Suppressor macrophage (primary cell): Measurements from ENCODE around the gene SYNPR.

Experiments
- DNase-seq, 4 experiments: peaks; one replicate each; pipeline ENCODE4 v3.0.0-alpha.2; 2020 to 2022

Gene SYNPR

DNA sequence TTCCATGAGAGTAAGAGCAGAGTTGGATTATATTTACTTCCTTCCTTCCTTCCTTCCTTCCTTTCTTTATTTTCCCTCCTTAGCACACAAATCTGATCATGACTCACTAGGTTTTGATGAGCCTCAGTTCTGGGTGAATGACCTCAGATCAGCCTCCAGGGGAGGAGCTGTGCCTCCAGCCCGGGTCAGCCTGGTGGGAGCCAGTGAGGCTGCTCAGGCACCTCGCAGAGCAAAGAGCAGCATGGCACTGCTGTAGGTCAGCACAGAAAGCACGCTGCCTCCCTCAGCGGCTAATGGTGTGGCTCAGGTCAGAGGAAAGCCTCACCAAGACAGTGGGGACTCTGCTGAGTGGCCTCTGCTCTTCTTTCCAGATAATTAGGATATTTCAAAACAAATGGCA, 108.5 kb downstream of the SYNPR start:
- DNase-seq = no peak

DNA sequence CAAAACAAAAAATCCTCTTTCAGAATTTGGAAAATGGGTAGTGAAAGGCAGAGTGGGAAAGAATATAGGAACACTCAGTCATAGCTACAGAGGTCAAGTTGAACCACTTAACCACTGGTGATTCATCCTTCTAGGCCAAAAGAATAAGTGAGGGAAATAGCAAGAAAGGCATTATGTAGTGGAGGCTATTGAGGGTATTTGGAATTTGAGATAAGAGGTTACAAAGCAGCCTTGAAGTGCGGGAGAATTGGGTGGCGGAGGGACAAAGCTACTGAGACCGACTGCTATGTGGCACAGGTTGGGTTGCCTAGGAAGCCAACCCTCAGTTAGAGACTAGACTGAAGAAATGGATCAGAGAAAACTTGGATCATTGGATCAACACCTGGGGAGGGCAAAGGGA, 109.5 kb downstream of the SYNPR start:
- no peak for DNase-seq

DNA sequence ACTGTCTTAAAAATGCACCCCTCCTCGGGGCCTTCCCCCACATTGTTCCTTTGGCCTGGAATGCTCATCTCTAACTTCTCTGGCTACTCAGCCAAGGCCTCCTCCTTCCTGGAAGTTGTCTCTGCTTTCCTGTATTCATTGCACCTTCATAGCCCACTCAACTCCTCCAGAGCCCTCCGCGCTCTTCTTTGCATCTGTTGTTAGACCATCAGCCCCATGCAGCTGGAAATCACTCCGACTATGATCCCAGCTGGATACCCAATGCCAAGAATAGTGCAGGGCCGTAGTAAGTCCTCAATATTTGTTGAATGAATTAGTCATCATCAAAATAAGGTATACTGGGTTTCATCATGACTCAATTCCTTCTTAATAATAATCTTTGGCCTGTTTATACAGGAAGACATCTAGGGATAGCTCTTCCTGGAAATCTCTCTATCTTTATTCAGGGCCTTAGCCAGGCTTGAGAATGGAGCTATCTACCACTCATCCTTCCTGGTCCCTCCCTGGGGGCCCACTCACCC, 112.7 kb downstream of the SYNPR start:
- DNase-seq = no peak

DNA sequence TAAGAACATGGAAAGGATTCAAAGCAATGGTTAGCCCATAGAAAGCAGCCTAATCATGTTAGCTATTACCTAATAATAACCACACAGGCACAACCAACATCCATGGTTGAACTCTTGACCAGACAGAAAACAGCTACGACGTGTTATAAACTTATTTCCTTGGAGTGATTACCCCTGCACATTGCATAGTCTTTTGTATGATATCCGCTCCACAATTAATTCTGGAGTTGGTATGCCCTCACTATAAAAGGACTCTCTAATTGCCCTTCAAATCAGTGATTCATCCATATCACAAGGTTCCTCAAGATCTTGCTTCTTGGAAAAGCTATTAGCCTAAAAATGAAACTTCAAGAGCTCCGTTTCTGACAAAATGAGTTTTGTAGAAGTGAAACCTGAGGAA, 117.9 kb downstream of the SYNPR start:
- no peak for DNase-seq

DNA sequence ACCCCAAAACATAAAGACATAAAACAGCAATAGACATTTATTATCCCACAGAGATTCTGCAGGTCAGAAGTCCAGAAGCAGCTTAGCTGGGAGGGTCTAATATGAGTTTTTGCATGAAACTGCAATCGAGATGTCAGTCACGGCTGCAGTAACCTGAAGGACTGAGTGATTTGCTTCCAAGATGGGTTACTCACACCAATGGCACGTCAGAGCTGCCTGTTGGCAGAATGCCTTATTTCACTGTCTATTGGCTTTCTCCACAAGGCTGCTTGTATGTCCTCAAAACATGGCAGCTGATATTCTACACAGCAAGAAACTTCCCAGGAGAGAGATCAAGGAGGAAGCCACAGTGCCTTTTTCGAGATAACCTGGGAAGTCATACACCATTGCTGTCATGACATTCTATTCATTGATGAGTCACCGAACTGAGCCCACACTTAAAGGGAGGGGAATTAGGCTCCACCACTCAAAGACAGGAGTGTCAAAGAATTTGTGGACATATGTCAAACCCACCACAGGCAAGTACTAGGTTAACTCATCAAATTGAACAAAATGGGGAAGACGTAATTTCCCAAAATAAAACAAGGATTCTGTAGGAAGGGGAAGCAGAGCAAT, 122.2 kb downstream of the SYNPR start:
- DNase-seq = no peak

DNA sequence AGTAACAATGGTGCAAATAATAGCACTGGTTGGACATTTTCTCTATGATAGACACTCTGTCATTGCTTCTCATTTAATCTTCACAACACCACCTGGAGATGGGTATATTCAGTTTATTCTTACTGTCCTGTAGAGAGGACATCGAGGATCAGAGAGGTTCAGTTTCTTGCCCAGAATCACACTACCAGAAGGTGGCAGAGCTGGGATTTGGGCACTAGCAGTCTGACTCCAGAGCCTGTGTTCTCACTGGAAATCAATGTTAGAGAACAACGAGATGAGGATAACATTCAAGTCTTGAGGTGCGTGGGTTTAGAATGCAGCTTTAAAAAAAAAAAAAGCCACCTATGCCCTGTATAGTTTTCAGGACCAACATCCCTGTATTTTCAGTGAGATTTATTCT, 127.8 kb downstream of the SYNPR start:
- no peak for DNase-seq

DNA sequence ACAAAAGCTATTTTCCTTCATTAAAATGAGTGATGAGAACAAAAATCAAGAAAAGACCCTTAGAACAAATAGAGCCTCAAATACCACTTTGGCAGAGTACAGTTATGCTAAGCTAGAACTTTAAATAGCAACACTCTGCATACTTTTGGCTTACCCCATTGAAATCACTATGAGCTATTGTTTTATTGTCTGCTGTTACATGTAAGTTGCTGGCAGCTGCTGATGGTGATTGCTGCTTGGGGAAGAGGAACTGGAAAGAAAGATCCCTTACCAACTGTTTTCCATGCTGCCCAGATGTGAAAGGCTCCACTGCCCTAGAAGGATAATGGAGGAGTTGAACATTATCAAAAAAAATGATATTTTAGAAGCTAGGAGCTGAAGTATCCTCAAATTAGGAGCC, 135.4 kb downstream of the SYNPR start:
- DNase-seq = no peak

DNA sequence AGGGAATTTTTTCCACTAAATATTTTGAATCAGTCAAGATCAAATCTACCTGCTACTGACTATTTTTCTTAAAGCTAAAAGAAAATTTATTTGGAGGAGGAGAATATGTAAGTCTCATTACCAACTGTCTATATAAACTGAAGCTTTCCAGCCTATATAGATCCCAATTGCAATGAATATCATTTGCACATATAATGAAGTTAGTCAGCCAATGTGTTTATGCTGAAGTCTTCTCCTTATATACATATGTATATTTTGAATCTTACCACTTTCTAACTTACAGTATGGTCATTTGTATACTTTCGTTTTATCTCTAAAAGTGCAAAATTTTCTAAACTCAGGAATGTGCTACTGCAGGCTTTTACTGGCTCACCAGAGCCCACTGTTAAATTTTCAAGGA, 136.5 kb downstream of the SYNPR start:
- no peak for DNase-seq

DNA sequence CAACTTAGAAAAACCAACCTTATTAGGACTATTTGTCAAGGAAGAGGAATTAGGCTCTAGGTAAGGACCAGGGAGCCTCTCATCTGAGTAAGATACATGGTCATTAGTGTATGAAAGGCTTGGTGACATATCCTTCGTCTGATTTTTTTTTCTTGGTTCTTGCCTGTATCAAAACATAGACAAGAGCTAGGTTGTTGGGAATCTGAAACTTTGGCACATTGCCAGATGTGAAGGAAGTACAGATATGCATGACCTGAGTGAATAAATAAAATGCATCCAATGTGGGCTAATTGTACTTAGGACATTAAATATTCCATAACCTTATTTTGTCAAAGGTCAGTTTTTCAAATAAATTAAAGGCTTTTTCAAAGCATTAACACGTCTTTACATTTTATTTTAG, 151.8 kb downstream of the SYNPR start:
- no peak for DNase-seq

DNA sequence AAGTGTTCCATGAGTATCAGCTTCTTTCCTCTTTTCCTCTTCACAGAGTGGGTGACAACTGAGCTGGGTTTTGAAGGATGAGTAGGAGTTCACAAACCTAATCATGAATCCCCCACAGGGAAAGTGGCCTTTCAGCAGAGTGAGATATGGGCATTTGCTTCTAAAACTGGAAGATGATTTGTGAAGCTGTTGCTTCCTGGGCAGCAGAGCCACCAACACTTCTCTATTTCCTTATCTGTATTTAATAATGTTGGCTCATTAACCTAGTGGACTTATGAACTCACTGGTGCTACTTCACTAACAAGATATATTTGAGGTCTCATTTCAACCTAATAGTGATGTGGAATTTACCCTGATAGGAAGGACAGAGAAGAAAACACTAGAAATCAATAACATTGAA, 152.8 kb downstream of the SYNPR start:
- no peak for DNase-seq

DNA sequence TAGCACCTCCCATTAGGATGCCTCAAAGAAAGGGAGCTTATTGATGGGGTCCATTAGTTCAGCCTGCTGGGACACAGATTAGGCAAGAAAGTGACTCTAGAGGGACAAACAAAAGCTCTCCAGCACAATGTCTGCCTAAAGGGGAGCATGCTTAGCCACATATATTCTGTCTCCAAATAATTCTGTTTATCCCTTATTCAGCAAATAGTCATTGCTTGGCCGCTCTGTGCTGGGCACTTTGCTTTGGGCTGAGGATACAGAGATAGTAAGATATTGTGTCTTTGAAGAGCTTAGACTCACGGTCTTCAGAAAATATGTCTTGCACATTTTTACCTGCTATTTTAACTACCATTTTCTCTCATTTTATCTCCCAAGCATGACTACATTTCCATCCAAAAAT, 159.8 kb downstream of the SYNPR start:
- no peak for DNase-seq

DNA sequence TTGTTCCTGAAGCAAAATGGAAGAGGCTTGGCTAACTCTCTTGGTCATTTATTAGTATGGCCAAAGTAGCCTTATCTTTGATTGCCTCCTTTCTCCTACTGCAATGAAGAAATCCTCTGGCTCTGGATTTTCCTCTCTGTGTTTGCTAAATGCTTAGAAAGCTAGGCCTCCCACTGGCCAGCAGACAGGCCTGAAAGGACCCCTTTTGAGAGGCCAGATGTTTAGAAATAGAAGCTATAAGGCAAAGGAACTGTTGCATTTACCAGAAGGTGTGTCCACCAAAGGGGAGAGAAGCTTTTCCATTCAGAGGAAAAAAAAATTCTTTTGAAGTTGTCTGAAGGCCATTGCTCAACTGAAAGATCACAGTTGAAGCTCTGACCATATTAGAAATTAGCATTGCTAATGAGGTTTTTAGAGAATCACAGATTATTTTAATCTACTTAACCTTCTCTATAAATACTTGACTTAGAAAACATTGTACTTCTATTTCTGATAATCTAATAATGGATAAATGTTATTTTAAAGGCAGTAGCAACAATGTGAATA, 160.8 kb downstream of the SYNPR start:
- no peak for DNase-seq

DNA sequence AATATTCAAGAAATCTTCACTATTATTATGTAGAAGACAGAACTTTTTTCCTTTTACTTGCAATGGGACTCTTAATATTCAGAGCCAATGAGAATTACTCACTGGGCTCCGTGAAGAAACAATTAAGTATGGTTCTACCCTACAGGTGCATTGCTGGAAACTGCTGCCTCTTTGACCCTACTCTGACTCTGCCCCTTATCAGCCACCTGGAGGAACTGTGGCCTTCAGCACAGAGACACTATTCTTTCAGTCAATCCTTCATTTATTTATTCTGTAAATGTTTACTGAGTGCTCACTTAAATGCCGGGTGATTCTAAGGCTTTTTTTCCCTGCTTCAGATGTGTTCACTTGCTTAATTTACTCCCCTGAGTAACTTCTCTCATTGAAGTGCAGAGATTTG, 163.2 kb downstream of the SYNPR start:
- DNase-seq = no peak

DNA sequence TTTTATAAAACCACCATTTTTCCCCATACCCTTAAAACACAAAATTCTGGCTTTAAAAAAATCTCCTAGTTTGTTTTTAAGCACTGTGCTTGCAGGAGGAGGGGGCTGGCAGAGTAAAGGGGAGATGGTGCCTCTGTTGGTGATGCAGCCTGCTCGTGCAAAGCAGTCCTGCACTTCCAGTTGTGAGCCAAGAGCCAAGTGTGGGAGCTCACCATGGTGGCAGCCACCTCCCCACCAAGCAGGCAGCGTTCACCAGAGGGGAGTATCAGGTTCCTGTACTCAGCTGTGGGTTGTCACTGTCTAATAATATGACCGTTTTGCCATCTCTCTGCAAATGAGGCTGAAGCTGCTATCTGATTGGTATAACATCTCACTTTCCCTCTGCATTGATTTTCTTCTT, 164.8 kb downstream of the SYNPR start:
- no peak for DNase-seq

DNA sequence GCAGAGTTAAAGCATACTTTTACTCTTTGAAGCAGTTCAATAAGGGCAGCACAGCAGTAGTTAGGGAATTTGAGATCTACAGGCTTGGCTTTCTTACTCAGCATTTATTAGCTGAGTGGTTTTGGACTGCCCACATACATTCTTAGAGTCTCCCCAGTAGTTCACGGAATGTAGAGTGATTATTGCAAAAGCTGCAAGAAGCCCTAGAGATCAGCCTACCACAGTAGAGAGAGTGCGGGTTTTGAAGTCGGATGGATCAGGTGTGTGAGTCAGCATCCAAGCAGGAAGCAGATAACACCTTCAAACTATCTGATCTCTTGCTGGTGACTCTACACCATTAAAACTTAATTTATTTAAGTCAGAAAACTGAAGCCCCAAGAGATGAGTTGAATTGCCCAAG, 171.9 kb downstream of the SYNPR start:
- DNase-seq = no peak

DNA sequence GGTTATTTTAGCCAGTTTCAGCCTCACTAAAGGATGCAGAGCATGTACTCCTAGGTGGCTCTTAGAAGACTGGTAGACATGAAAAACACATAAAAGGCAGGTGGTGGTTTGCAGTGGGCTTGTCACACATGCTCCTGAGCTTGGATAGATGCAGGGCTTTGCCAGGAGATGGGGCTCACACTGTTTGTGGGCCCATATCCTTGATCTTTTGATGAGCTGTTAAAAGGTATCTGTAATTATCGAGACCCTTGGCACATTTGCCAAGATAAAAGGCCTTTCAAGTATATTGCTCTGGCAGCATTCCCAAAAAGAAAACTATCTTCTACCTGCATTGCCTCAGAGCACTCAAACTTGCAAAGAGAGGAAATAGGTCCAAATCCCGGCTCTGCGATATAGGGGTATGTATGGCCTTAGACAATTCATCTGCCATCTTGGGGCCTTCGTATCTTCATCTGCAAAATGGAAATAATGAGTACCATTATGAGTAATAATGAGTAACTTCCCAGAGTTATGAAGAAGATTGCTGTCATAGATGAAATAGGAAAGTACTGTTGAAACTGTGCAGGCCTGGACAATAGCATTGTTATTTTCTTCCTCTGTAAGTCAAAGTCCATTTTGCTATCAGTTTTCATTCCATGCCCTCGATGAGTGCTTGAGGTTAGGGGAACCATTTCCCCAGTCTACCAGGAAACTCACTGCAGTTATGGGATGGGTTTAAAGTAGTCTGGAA, 172.7 kb downstream of the SYNPR start:
- no peak for DNase-seq

DNA sequence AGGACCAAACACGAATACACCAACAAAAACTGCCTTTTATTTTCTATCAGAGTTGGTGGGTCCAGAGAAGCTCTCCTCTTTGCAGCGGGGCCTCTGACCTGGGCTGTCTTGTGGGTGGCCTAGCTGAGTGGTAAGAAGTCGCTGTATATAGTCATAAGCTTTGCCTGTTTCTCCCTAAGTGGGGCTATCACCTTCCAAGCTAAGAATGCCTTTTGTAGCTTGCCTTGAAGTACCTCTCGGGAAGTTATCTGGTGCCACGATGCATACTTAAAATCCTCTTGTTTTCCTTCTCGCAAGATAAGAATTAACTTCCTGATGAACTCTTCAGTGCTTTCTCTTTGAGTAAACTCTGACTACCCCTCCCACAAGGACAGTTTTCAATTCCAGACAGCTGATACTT, 178.8 kb downstream of the SYNPR start:
- no peak for DNase-seq

DNA sequence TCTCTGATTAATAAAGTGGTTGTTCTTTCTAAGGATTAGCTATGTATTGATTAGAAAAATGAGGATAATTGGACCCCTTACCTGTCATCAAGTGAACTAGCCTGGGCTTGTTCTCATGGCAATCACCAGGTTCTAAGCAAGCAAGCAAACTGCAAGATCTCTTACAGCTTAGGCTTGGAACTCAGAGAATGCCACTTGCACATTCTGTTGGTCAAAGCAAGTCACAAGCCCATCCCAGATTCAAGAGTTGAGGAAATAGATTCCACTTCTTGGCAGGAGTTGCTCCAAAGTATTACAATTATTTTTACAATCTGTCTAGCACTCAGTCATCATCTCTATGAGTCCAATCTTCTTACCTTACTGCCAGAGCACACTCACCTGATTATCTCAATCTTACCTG, 180.3 kb downstream of the SYNPR start:
- DNase-seq = no peak

DNA sequence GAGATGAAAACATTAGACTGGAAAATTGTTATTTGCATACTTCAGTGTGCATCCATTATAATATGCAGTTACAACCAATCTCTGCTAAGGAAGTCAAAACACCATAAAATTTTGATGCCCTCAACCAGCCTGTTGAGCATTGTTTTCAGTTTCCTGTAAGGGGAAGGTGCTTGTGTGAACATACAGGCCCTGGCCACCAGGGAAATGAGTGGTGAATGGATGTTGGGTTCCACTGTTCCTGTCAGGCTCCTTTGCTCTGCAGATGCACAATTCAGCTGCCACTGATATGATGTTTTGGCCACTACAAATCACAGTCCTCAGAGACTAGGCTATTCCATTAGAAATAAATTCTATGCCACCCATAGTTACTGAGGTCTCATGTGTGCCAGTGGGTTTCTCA, 184.6 kb downstream of the SYNPR start:
- no peak for DNase-seq

DNA sequence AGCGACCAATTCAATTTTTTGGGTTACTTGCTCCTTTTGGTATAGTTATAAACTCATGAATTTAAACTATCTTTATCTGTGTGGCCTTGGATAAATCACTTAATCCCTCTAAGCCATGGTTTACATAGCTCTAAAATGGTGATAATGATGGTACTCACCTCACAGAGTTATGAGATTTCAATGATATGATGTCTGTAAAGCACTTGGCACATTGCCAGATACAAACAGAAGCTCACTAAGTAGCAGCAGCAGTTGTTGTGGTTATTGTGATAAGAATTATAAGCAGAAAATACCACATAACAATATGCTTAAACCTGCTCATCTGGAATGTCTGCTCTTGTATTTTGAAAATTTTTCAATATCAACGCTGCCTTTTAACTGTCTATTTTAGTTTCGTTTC, 189.3 kb downstream of the SYNPR start:
- DNase-seq = peak in 1 of 4 experiments; percentile 1

DNA sequence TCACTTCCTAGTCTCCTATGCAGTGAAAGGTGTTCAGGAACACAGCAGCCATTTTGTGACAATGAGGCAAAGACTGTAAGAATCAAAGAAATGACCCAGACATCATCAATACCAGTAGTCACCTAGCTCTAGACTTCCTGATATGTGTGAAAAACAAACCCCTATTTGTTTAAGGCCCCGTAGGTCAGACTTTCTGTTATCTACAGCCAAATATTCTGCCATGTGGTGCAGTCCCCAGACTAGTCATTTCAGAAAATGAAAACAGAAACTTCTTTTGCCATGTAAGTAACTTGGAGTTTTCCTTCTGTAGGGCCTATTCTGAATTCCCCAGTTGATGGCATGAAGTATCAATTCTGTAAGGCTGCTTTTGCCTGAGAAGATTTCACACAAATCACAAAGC, 192.6 kb downstream of the SYNPR start:
- no peak for DNase-seq

DNA sequence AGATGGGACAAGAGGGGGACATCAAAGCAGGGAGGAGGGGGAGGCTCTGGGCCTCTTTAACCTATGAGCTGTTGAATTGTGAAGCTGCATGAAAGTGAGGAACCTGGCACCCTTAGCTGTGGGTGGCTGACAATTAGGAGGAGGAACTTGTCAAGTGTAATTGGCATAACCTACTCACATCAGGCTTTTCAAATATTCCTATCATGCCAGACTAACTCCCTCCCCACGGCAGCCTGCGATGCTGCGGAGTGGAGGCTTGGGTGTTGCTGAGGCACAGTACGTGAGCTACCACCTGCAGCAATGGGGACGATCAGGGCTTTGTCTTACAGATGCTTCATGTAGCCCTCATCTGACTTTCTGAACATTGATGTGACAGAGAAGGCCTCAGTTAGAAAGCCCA, 193.7 kb downstream of the SYNPR start:
- no peak for DNase-seq

DNA sequence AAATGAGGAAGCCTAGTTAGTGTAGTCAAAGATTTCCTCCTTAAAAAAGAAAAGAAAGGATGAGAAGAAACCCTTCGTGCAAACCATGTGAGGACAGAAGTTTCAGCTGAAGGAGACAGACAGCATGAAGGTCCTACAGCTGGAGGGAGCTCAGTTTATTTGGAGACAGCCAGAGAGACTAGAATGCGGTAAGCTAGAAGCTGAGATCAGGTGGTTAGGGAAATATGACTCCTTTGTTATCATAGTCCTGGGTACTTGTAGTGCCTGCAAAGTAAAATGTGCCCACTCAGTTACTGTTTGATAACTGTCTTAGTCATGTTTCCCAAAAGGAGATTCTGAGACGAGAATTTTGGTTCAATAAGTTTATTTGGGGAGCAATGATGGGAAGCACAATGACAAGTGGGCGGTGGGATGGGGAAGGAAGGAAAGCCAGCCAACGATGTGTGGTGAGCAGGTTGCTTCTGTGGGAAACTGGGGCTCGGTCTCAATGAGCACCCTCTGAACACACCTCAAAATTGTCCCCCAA, 195.6 kb downstream of the SYNPR start:
- no peak for DNase-seq
